Measurements from ENCODE around the gene ARAP3. TPM values are rescaled to one million over a fixed set of nuclear protein-coding genes. Genes with fewer than 3 reads are reported as not detected.

The ARAP3 gene
- total and polyA plus RNA-seq, 4 donors = 2.8 to 11.6 (median 8.4) TPM

GRCh38 chr5:141704782-141705297 lies 22.8 kb upstream of the ARAP3 start:
- Histone ChIP-seq H3K9me3 (ENCODE audit: control insufficient read depth, insufficient read depth, low read length) (no peaks in the 10 kb centered on the region), H3K36me3 (ENCODE audit: control insufficient read depth, insufficient read depth, low read length) (no peaks in the 10 kb centered on the region), H3K27me3 (ENCODE audit: control insufficient read depth, insufficient read depth, low read length) (peaks cover 22% of the 10 kb centered on the region), H3K27ac (ENCODE audit: low read depth, low read length) (no peak overlapping the region), H3K4me3 (ENCODE audit: low read depth, low read length) (no peak overlapping the region), H3K4me1 (ENCODE audit: control insufficient read depth, insufficient read depth, low read length) (peaks cover 25% of the 10 kb centered on the region)
- no peak for DNase-seq (ENCODE audit: low read depth in 4 of 6, low spot score in 6 of 6)
- WGBS (ENCODE audit: insufficient coverage) = no CpG with 5 or more reads among the region's 1 CpG

- 5% methylated on average over 10 of the region's 16 CpGs for WGBS (ENCODE audit: insufficient coverage)
- peak overlapping the region; percentile 42 for H3K27ac ChIP-seq (ENCODE audit: low read depth, low read length)
- peak overlapping the region; percentile 46 for H3K4me3 ChIP-seq (ENCODE audit: low read depth, low read length)
- peak in 4 of 6 donors; percentile 15 to 86 (median 49) for DNase-seq (ENCODE audit: low read depth in 4 of 6, low spot score in 6 of 6)
- H3K27me3 ChIP-seq (ENCODE audit: control insufficient read depth, insufficient read depth, low read length) = peaks cover 22% of the 10 kb centered on the region
- H3K36me3 ChIP-seq (ENCODE audit: control insufficient read depth, insufficient read depth, low read length) = no peaks in the 10 kb centered on the region
- no peaks in the 10 kb centered on the region for H3K9me3 ChIP-seq (ENCODE audit: control insufficient read depth, insufficient read depth, low read length)
- peaks cover 25% of the 10 kb centered on the region for H3K4me1 ChIP-seq (ENCODE audit: control insufficient read depth, insufficient read depth, low read length)
These were observed 21.1 kb upstream of the ARAP3 start for GRCh38 chr5:141703133-141703561.

- H3K36me3 ChIP-seq (ENCODE audit: control insufficient read depth, insufficient read depth, low read length) = no peaks in the 10 kb centered on the region
- no peak overlapping the region for H3K27ac ChIP-seq (ENCODE audit: low read depth, low read length)
- H3K9me3 ChIP-seq (ENCODE audit: control insufficient read depth, insufficient read depth, low read length) = no peaks in the 10 kb centered on the region
- WGBS (ENCODE audit: insufficient coverage) = 19% methylated on average over 13 of the region's 16 CpGs
- peaks cover 22% of the 10 kb centered on the region for H3K27me3 ChIP-seq (ENCODE audit: control insufficient read depth, insufficient read depth, low read length)
- H3K4me3 ChIP-seq (ENCODE audit: low read depth, low read length) = peak overlapping the region; percentile 46
- peak in 1 of 6 donors; percentile 57 for DNase-seq (ENCODE audit: low read depth in 4 of 6, low spot score in 6 of 6)
- peaks cover 27% of the 10 kb centered on the region for H3K4me1 ChIP-seq (ENCODE audit: control insufficient read depth, insufficient read depth, low read length)
These were observed 19.5 kb upstream of the ARAP3 start for GRCh38 chr5:141701360-141702119.

- no peaks in the 10 kb centered on the region for H3K9me3 ChIP-seq (ENCODE audit: control insufficient read depth, insufficient read depth, low read length)
- H3K36me3 ChIP-seq (ENCODE audit: control insufficient read depth, insufficient read depth, low read length) = no peaks in the 10 kb centered on the region
- no peak overlapping the region for H3K4me3 ChIP-seq (ENCODE audit: low read depth, low read length)
- no peak for DNase-seq (ENCODE audit: low read depth in 4 of 6, low spot score in 6 of 6)
- H3K4me1 ChIP-seq (ENCODE audit: control insufficient read depth, insufficient read depth, low read length) = peaks cover 52% of the 10 kb centered on the region
- H3K27me3 ChIP-seq (ENCODE audit: control insufficient read depth, insufficient read depth, low read length) = peaks cover 14% of the 10 kb centered on the region
- WGBS (ENCODE audit: insufficient coverage) = 93% methylated on average over 3 of the region's 3 CpGs
- H3K27ac ChIP-seq (ENCODE audit: low read depth, low read length) = no peak overlapping the region
These were observed 15.6 kb upstream of the ARAP3 start for GRCh38 chr5:141697586-141697985.

GRCh38 chr5:141696431-141696830 lies 14.4 kb upstream of the ARAP3 start:
- H3K9me3 ChIP-seq (ENCODE audit: control insufficient read depth, insufficient read depth, low read length) = no peaks in the 10 kb centered on the region
- H3K36me3 ChIP-seq (ENCODE audit: control insufficient read depth, insufficient read depth, low read length) = no peaks in the 10 kb centered on the region
- peaks cover 49% of the 10 kb centered on the region for H3K4me1 ChIP-seq (ENCODE audit: control insufficient read depth, insufficient read depth, low read length)
- WGBS (ENCODE audit: insufficient coverage) = no CpG with 5 or more reads among the region's 2 CpGs
- H3K27ac ChIP-seq (ENCODE audit: low read depth, low read length) = no peak overlapping the region
- peaks cover 11% of the 10 kb centered on the region for H3K27me3 ChIP-seq (ENCODE audit: control insufficient read depth, insufficient read depth, low read length)
- no peak for DNase-seq (ENCODE audit: low read depth in 4 of 6, low spot score in 6 of 6)
- no peak overlapping the region for H3K4me3 ChIP-seq (ENCODE audit: low read depth, low read length)

- Histone ChIP-seq H3K36me3 (ENCODE audit: control insufficient read depth, insufficient read depth, low read length) (no peaks in the 10 kb centered on the region), H3K27me3 (ENCODE audit: control insufficient read depth, insufficient read depth, low read length) (peaks cover 5% of the 10 kb centered on the region), H3K9me3 (ENCODE audit: control insufficient read depth, insufficient read depth, low read length) (no peaks in the 10 kb centered on the region), H3K27ac (ENCODE audit: low read depth, low read length) (peak overlapping the region; percentile 26), H3K4me3 (ENCODE audit: low read depth, low read length) (no peak overlapping the region), H3K4me1 (ENCODE audit: control insufficient read depth, insufficient read depth, low read length) (peaks cover 45% of the 10 kb centered on the region)
- WGBS (ENCODE audit: insufficient coverage) = 26% methylated on average over 6 of the region's 11 CpGs
- DNase-seq (ENCODE audit: low read depth in 4 of 6, low spot score in 6 of 6) = peak in 3 of 6 donors; percentile 31 to 83 (median 71)
These were observed 13.7 kb upstream of the ARAP3 start for GRCh38 chr5:141695627-141696215.

- no peaks in the 10 kb centered on the region for H3K36me3 ChIP-seq (ENCODE audit: control insufficient read depth, insufficient read depth, low read length)
- no peak for DNase-seq (ENCODE audit: low read depth in 4 of 6, low spot score in 6 of 6)
- H3K9me3 ChIP-seq (ENCODE audit: control insufficient read depth, insufficient read depth, low read length) = no peaks in the 10 kb centered on the region
- H3K4me3 ChIP-seq (ENCODE audit: low read depth, low read length) = no peak overlapping the region
- WGBS (ENCODE audit: insufficient coverage) = 70% methylated on average over 5 of the region's 5 CpGs
- no peak overlapping the region for H3K27ac ChIP-seq (ENCODE audit: low read depth, low read length)
- peaks cover 45% of the 10 kb centered on the region for H3K4me1 ChIP-seq (ENCODE audit: control insufficient read depth, insufficient read depth, low read length)
- H3K27me3 ChIP-seq (ENCODE audit: control insufficient read depth, insufficient read depth, low read length) = no peaks in the 10 kb centered on the region
These were observed 12.4 kb upstream of the ARAP3 start for GRCh38 chr5:141694479-141694878.

- Histone ChIP-seq H3K36me3 (ENCODE audit: control insufficient read depth, insufficient read depth, low read length) (no peaks in the 10 kb centered on the region), H3K27me3 (ENCODE audit: control insufficient read depth, insufficient read depth, low read length) (peaks cover 2% of the 10 kb centered on the region), H3K4me3 (ENCODE audit: low read depth, low read length) (no peak overlapping the region), H3K27ac (ENCODE audit: low read depth, low read length) (no peak overlapping the region), H3K9me3 (ENCODE audit: control insufficient read depth, insufficient read depth, low read length) (no peaks in the 10 kb centered on the region), H3K4me1 (ENCODE audit: control insufficient read depth, insufficient read depth, low read length) (peaks cover 45% of the 10 kb centered on the region)
- WGBS (ENCODE audit: insufficient coverage) = 61% methylated on average over 14 of the region's 25 CpGs
- DNase-seq (ENCODE audit: low read depth in 4 of 6, low spot score in 6 of 6) = peak in 1 of 6 donors; percentile 42
These were observed 11.1 kb upstream of the ARAP3 start for GRCh38 chr5:141692919-141693725.

- peaks cover 2% of the 10 kb centered on the region for H3K27me3 ChIP-seq (ENCODE audit: control insufficient read depth, insufficient read depth, low read length)
- peaks cover 45% of the 10 kb centered on the region for H3K4me1 ChIP-seq (ENCODE audit: control insufficient read depth, insufficient read depth, low read length)
- no peak for DNase-seq (ENCODE audit: low read depth in 4 of 6, low spot score in 6 of 6)
- WGBS (ENCODE audit: insufficient coverage) = 20% methylated on average over 5 of the region's 5 CpGs
- peak overlapping the region; percentile 31 for H3K4me3 ChIP-seq (ENCODE audit: low read depth, low read length)
- no peaks in the 10 kb centered on the region for H3K36me3 ChIP-seq (ENCODE audit: control insufficient read depth, insufficient read depth, low read length)
- no peak overlapping the region for H3K27ac ChIP-seq (ENCODE audit: low read depth, low read length)
- no peaks in the 10 kb centered on the region for H3K9me3 ChIP-seq (ENCODE audit: control insufficient read depth, insufficient read depth, low read length)
These were observed 10.5 kb upstream of the ARAP3 start for GRCh38 chr5:141692533-141692888.

All from spinal cord (tissue), 10 donors.